ENCODE measurements around the gene LCORL. TPM values are rescaled to one million over a fixed set of nuclear protein-coding genes. Genes with fewer than 3 reads are reported as not detected.

The LCORL gene
- total and polyA plus RNA-seq, 2 experiments from 2014 or later: 21.0 to 28.7 TPM

- Histone ChIP-seq H3K27ac (ENCODE audit: low read depth) (no peak overlapping the region), H3F3A (replicated peaks; ENCODE audit: low read depth) (no peaks in the 10 kb centered on the region), H3K36me3 (ENCODE audit: insufficient read depth) (no peaks in the 10 kb centered on the region), H3K79me2 (replicated peaks; ENCODE audit: insufficient read depth) (no peaks in the 10 kb centered on the region), H3K9me2 (ENCODE audit: insufficient read depth) (no peaks in the 10 kb centered on the region), H4K20me1 (replicated peaks; ENCODE audit: insufficient read depth) (no peaks in the 10 kb centered on the region), H3K4me2 (no peak overlapping the region), H2AFZ (no peak overlapping the region), H3K27me3 (ENCODE audit: insufficient read depth) (no peaks in the 10 kb centered on the region), H3K4me1 (ENCODE audit: insufficient read depth) (no peaks in the 10 kb centered on the region), H3K4me3 (no peak overlapping the region)
- H3K27ac Mint-ChIP-seq: no peak overlapping the region
- no peaks in the 10 kb centered on the region; the same call in 2 of the 3 replicates for H3K9me3 Mint-ChIP-seq
- ATAC-seq (no peak), DNase-seq (ENCODE audit: low spot score) (no peak)
- H3K4me3 Mint-ChIP-seq: no peak overlapping the region
- TF ChIP-seq EZH2phosphoT487 (IDR thresholded peaks at IDR 0.05; ENCODE audit: unreplicated experiment) (no peak), JUNB (IDR thresholded peaks at IDR 0.05; ENCODE audit: unreplicated experiment) (no peak), POLR2AphosphoS5 (IDR thresholded peaks at IDR 0.05; ENCODE audit: low read depth) (no peak), CREB1 (CRISPR knock-in tag; IDR thresholded peaks at IDR 0.05; ENCODE audit: low read depth) (no peak)
- H3K36me3 Mint-ChIP-seq (ENCODE audit: low read depth): no peaks in the 10 kb centered on the region
- H3K27me3 Mint-ChIP-seq (ENCODE audit: insufficient read depth, low read depth, poor library complexity): no peaks in the 10 kb centered on the region
- peaks cover 3% of the 10 kb centered on the region; the same call in 2 of the 3 replicates for H3K4me1 Mint-ChIP-seq
Observed at GRCh38 chr4:17875402-17876070, 146.0 kb downstream of the LCORL start.

- Histone ChIP-seq H3K27me3 (ENCODE audit: insufficient read depth) (no peaks in the 10 kb centered on the region), H3K4me2 (no peak overlapping the region), H2AFZ (no peak overlapping the region), H3F3A (replicated peaks; ENCODE audit: low read depth) (no peaks in the 10 kb centered on the region), H3K9me2 (ENCODE audit: insufficient read depth) (no peaks in the 10 kb centered on the region; the same call in 1 of the 2 replicates), H3K36me3 (ENCODE audit: insufficient read depth) (no peaks in the 10 kb centered on the region), H3K4me3 (no peak overlapping the region), H4K20me1 (replicated peaks; ENCODE audit: insufficient read depth) (no peaks in the 10 kb centered on the region), H3K4me1 (ENCODE audit: insufficient read depth) (no peaks in the 10 kb centered on the region), H3K27ac (ENCODE audit: low read depth) (no peak overlapping the region), H3K79me2 (replicated peaks; ENCODE audit: insufficient read depth) (no peaks in the 10 kb centered on the region)
- no peak overlapping the region for H3K4me3 Mint-ChIP-seq
- no peaks in the 10 kb centered on the region for H3K27me3 Mint-ChIP-seq (ENCODE audit: insufficient read depth, low read depth, poor library complexity)
- no peaks in the 10 kb centered on the region for H3K9me3 Mint-ChIP-seq
- TF ChIP-seq ZNF331 (CRISPR knock-in tag; IDR thresholded peaks at IDR 0.05; ENCODE audit: low read depth): no peak
- TF ChIP-seq STAT1 (IDR thresholded peaks at IDR 0.05; ENCODE audit: unreplicated experiment): no peak
- TF ChIP-seq NANOG (IDR thresholded peaks at IDR 0.05; ENCODE audit: borderline replicate concordance): no peak
- TF ChIP-seq POLR2AphosphoS5 (IDR thresholded peaks at IDR 0.05; ENCODE audit: low read depth): no peak
- no peak for TF ChIP-seq JUNB (IDR thresholded peaks at IDR 0.05; ENCODE audit: unreplicated experiment)
- TF ChIP-seq ZNF462 (CRISPR knock-in tag; IDR thresholded peaks at IDR 0.05): no peak
- TF ChIP-seq ZNF114 (CRISPR knock-in tag; IDR thresholded peaks at IDR 0.05): no peak
- TF ChIP-seq CREB1 (CRISPR knock-in tag; IDR thresholded peaks at IDR 0.05; ENCODE audit: low read depth): no peak
- ATAC-seq (no peak), DNase-seq (ENCODE audit: low spot score) (no peak)
- H3K27ac Mint-ChIP-seq: no peak overlapping the region
- peaks cover 1% of the 10 kb centered on the region; the same call in 1 of the 3 replicates for H3K36me3 Mint-ChIP-seq (ENCODE audit: low read depth)
- peaks cover 5% of the 10 kb centered on the region; the same call in 2 of the 3 replicates for H3K4me1 Mint-ChIP-seq
Observed at GRCh38 chr4:17869327-17869726, 152.2 kb downstream of the LCORL start.
